Transverse colon (tissue), 4 donors: ENCODE results near the gene RANBP10. TPM values are rescaled to one million over a fixed set of nuclear protein-coding genes. Genes with fewer than 3 reads are reported as not detected.

Experiments
- DNase-seq: peaks from one replicate; pipeline ENCODE4 v3.0.0-alpha.2; 2019
- H3K27ac ChIP-seq, 4 donors: fragments of 200-600 bp; sonication (generic); 2 replicates each; pipeline ENCODE4 v1.5.1; 2016 to 2018; ENCODE audit warnings: inconsistent platforms in 4 of 4
- H3K27me3 ChIP-seq: fragments of 200-600 bp; sonication (generic); 2 replicates; pipeline ENCODE4 v1.5.1; 2017; ENCODE audit warnings: inconsistent platforms
- H3K36me3 ChIP-seq, 4 donors: fragments of 200-600 bp; sonication (generic); 2 replicates each; pipeline ENCODE4 v1.5.1; 2017 to 2019; ENCODE audit warnings: inconsistent platforms in 4 of 4
- H3K4me1 ChIP-seq, 4 donors: fragments of 200-600 bp; sonication (generic); 2 replicates each; pipeline ENCODE4 v1.5.1; 2017 to 2020; ENCODE audit warnings: inconsistent platforms in 4 of 4
- H3K4me3 ChIP-seq, 4 donors: fragments of 200-600 bp; sonication (generic); 1 replicate in 1 of 4; 2 replicates in 3 of 4; pipeline versions ENCODE4 v1.5.1 to v1.6.1; 2017 to 2019; ENCODE audit warnings: inconsistent platforms in 4 of 4
- H3K9me3 ChIP-seq, 2 donors: fragments of 200-600 bp; sonication (generic); 2 replicates each; pipeline ENCODE4 v1.5.1; 2017 to 2019; ENCODE audit warnings: inconsistent platforms in 2 of 2
- CTCF ChIP-seq, 5 experiments: fragments of 200-600 bp in 3 of 5; fragments of 450-650 bp in 2 of 5; sonication (generic) in 3 of 5; IDR thresholded peaks; 1 replicate in 2 of 5; 2 replicates in 3 of 5; pipeline ENCODE4 v1.5.1; 2016 to 2017; ENCODE audit warnings: antibody characterized with exemption in 5 of 5, inconsistent platforms in 3 of 5, mild to moderate bottlenecking in 2 of 5, moderate library complexity in 1 of 5
- EP300 ChIP-seq: sonication (generic); formaldehyde crosslinking; IDR thresholded peaks from one replicate; pipeline ENCODE4 v1.6.1; 2017; ENCODE audit warnings: antibody characterized with exemption, low read depth
- POLR2A ChIP-seq: fragments of 450-650 bp; IDR thresholded peaks from one replicate; pipeline ENCODE4 v1.6.1; 2016; ENCODE audit warnings: antibody characterized with exemption, mild to moderate bottlenecking, moderate library complexity
- POLR2AphosphoS5 ChIP-seq, 3 donors: sonication (generic); formaldehyde crosslinking; IDR thresholded peaks; one replicate each; pipeline ENCODE4 v1.6.1; 2016; ENCODE audit warnings: antibody characterized with exemption in 3 of 3
- WGBS, 2 donors: methylation state at CpG; one replicate each; pipeline ENCODE4 v1.1.5; 2018; ENCODE audit warnings: low coverage in 1 of 2; 5-methylcytosine and 5-hydroxymethylcytosine counted together
- in situ Hi-C, 4 donors: fragments of 200-750 bp; cut with MboI; loops; one replicate each; pipeline versions ENCODE4 v1.15.0 to v1.15.1; 2017; ENCODE audit warnings: low sequenced_read_pairs in 3 of 4, low pct_ligation_motif_present in 1 of 4, low pct_unique_long_range_greater_than_20kb in 1 of 4
- intact Hi-C: fragments of 100-400 bp; cut with DNase I; formaldehyde crosslinking; loops from one replicate; pipeline ENCODE4 v1.15.1; 2023; ENCODE audit warnings: low total_unique reads
- small RNA-seq, 4 donors: library from RNA; depleted of rRNA; stranded (forward); fragments of <200 nt; gene quantifications; one replicate each; pipeline ENCODE3, GENCODE V24; 2016
- total RNA-seq, 4 donors: library from RNA; depleted of rRNA; stranded (reverse); fragments of >200 nt; gene quantifications; one replicate each; pipeline ENCODE4 v1.1.0, GENCODE V29; 2016

RANBP10 gene
- total RNA-seq, 4 donors from 2014 or later: 15.1 to 32.9 (median 19.1) TPM

- TF ChIP-seq POLR2AphosphoS5 (IDR thresholded peaks at IDR 0.05): no peak
- Histone ChIP-seq H3K4me1 (peaks cover 24 to 69% (median 45%) of the 10 kb centered on the region in 4 donors), H3K27ac (no peak overlapping the region), H3K9me3 (no peaks in the 10 kb centered on the region), H3K4me3 (no peak overlapping the region), H3K36me3 (no peaks in the 10 kb centered on the region), H3K27me3 (no peaks in the 10 kb centered on the region)
- DNase-seq: no peak
- 96 to 100% methylated on average over 3 to 7 of the region's 7 CpGs for WGBS, 2 donors
- intact Hi-C loops: no loop called here
- in situ Hi-C loops: loop anchor here in 1 of 4 donors (10.0 kb wide), 1 partner anchor 139 kb away; no protein-coding TSS in a partner anchor
These were observed 130.4 kb downstream of the RANBP10 start for GRCh38 chr16:67675999-67676398.

GRCh38 chr16:67675579-67675935, 130.8 kb downstream of the RANBP10 start:
- intact Hi-C loops: no loop called here
- H3K36me3 ChIP-seq: no peaks in the 10 kb centered on the region
- peaks cover 24 to 65% (median 45%) of the 10 kb centered on the region in 4 donors for H3K4me1 ChIP-seq
- no peaks in the 10 kb centered on the region for H3K27me3 ChIP-seq
- in situ Hi-C loops: loop anchor here in 1 of 4 donors (10.0 kb wide), 1 partner anchor 139 kb away; no protein-coding TSS in a partner anchor
- H3K27ac ChIP-seq: no peak overlapping the region
- H3K9me3 ChIP-seq: no peaks in the 10 kb centered on the region
- no peak overlapping the region for H3K4me3 ChIP-seq
- WGBS, 2 donors: 93% methylated on average over 17 of the region's 17 CpGs; no CpG with 5 or more reads in 1 of the 2 donors
- DNase-seq: no peak
- TF ChIP-seq CTCF (IDR thresholded peaks at IDR 0.05) (no peak), EP300 (no peak), POLR2A (no peak), POLR2AphosphoS5 (IDR thresholded peaks at IDR 0.05) (no peak)

- no peak overlapping the region for H3K4me3 ChIP-seq
- H3K9me3 ChIP-seq: no peaks in the 10 kb centered on the region
- peak overlapping the region; percentile 73 to 84 (median 82) for H3K27ac ChIP-seq
- in situ Hi-C loops: loop anchor here in 3 of 4 donors (10.0 to 25.0 kb wide), 2 partner anchors 113 to 140 kb away; partner anchors contain the start of gene CTCF (in 2 of the 3)
- no peaks in the 10 kb centered on the region for H3K36me3 ChIP-seq
- 87% methylated on average over 28 of the region's 28 CpGs; no CpG with 5 or more reads in 1 of the 2 donors for WGBS, 2 donors
- intact Hi-C loops: no loop called here
- TF ChIP-seq POLR2A (peak; percentile 7), POLR2AphosphoS5 (IDR thresholded peaks at IDR 0.05) (no peak), EP300 (no peak), CTCF (IDR thresholded peaks at IDR 0.05) (peak in 1 of 5 experiments; percentile 30)
- peaks cover 24 to 64% (median 45%) of the 10 kb centered on the region in 4 donors for H3K4me1 ChIP-seq
- H3K27me3 ChIP-seq: no peaks in the 10 kb centered on the region
- DNase-seq: no peak
These were observed 131.3 kb downstream of the RANBP10 start for GRCh38 chr16:67674851-67675578.

GRCh38 chr16:67673712-67674580, 132.4 kb downstream of the RANBP10 start:
- Histone ChIP-seq H3K27me3 (no peaks in the 10 kb centered on the region), H3K36me3 (no peaks in the 10 kb centered on the region), H3K9me3 (no peaks in the 10 kb centered on the region), H3K27ac (peak overlapping the region; percentile 73 to 84 (median 82)), H3K4me3 (no peak overlapping the region), H3K4me1 (peaks cover 24 to 60% (median 44%) of the 10 kb centered on the region in 4 donors)
- intact Hi-C loops: no loop called here
- TF ChIP-seq POLR2A (no peak), POLR2AphosphoS5 (IDR thresholded peaks at IDR 0.05) (peak in 2 of 3 donors; percentile 21 to 30)
- DNase-seq: peak; percentile 82
- 35 to 52% methylated on average over 8 to 16 of the region's 21 CpGs for WGBS, 2 donors
- in situ Hi-C loops: loop anchor here in 3 of 4 donors (10.0 to 25.0 kb wide), 2 partner anchors 112 to 141 kb away; partner anchors contain the start of gene CTCF (in 2 of the 3)

Small RNA genes within 50 kb of the gene (small RNA-seq; reads per million reads assigned to genes)
- 0 reads per million in 4 donors for gene AC040162.2

Other genes starting within 250 kb of the RANBP10 start
- gene CTCF, start 244.0 kb downstream of the RANBP10 start, total RNA-seq: 10 to 100 TPM; 40.0 to 46.8 (median 41.9) TPM
- 1 to 10 TPM in 2 of 4 donors, under 1 TPM in 1, not detected in 1; 0.96 to 9.0 (median 7.6) TPM for gene CARMIL2, start 161.4 kb downstream of the RANBP10 start, total RNA-seq
- gene ACD, start 146.3 kb downstream of the RANBP10 start, total RNA-seq: 10 to 100 TPM in 3 of 4 donors, 1 to 10 TPM in 1; 2.0 to 76.3 (median 15.7) TPM
- 10 to 100 TPM in 2 of 4 donors, 1 to 10 TPM in 2; 6.3 to 36.7 (median 9.4) TPM for gene PARD6A, start 145.6 kb downstream of the RANBP10 start, total RNA-seq
- 10 to 100 TPM; 12.5 to 20.9 (median 15.3) TPM for gene ENKD1, start 139.8 kb downstream of the RANBP10 start, total RNA-seq
- 1 to 10 TPM in 3 of 4 donors, under 1 TPM in 1; 0.60 to 7.1 (median 4.4) TPM for gene C16orf86, start 139.7 kb downstream of the RANBP10 start, total RNA-seq
- gene GFOD2, start 87.2 kb downstream of the RANBP10 start, total RNA-seq: 10 to 100 TPM; 21.9 to 32.2 (median 24.3) TPM
- under 1 TPM in 1 of 4 donors, not detected in 3; 0.55 TPM for gene TSNAXIP1, start 329 bp upstream of the RANBP10 start, total RNA-seq
- gene THAP11, start 35.8 kb upstream of the RANBP10 start, total RNA-seq: 10 to 100 TPM; 24.7 to 44.1 (median 32.7) TPM
- gene NUTF2, start 40.4 kb upstream of the RANBP10 start, total RNA-seq: 100 to 1,000 TPM in 1 of 4 donors, 10 to 100 TPM in 3; 75.2 to 131 (median 89.0) TPM
- gene CENPT, start 41.1 kb upstream of the RANBP10 start, total RNA-seq: 100 to 1,000 TPM in 2 of 4 donors, 10 to 100 TPM in 2; 58.2 to 248 (median 100) TPM
- gene EDC4, start 66.5 kb upstream of the RANBP10 start, total RNA-seq: 100 to 1,000 TPM in 2 of 4 donors, 10 to 100 TPM in 2; 76.4 to 162 (median 105) TPM
- gene NRN1L, start 78.3 kb upstream of the RANBP10 start, total RNA-seq: 1 to 10 TPM in 1 of 4 donors, not detected in 3; 2.5 TPM
- gene PSKH1, start 86.7 kb upstream of the RANBP10 start, total RNA-seq: 100 to 1,000 TPM in 1 of 4 donors, 10 to 100 TPM in 3; 24.1 to 132 (median 56.2) TPM
- 1 to 10 TPM in 3 of 4 donors, not detected in 1; 1.6 to 2.1 (median 1.6) TPM for gene CTRL, start 125.3 kb upstream of the RANBP10 start, total RNA-seq
- gene PSMB10, start 130.3 kb upstream of the RANBP10 start, total RNA-seq: 100 to 1,000 TPM in 1 of 4 donors, 10 to 100 TPM in 3; 65.6 to 100 (median 68.6) TPM
- gene LCAT, start 137.6 kb upstream of the RANBP10 start, total RNA-seq: 10 to 100 TPM in 1 of 4 donors, 1 to 10 TPM in 3; 2.2 to 30.7 (median 4.2) TPM
- gene SLC12A4, start 162.1 kb upstream of the RANBP10 start, total RNA-seq: 10 to 100 TPM; 18.1 to 46.4 (median 25.4) TPM
- not detected for gene DPEP3, start 173.9 kb upstream of the RANBP10 start, total RNA-seq
- 1 to 10 TPM; 1.5 to 4.4 (median 1.5) TPM for gene DPEP2, start 192.9 kb upstream of the RANBP10 start, total RNA-seq
- not detected for gene DPEP2NB, start 209.4 kb upstream of the RANBP10 start, total RNA-seq
- 10 to 100 TPM in 1 of 4 donors, 1 to 10 TPM in 3; 4.8 to 13.1 (median 6.2) TPM for gene DDX28, start 216.7 kb upstream of the RANBP10 start, total RNA-seq
- gene DUS2, start 216.7 kb upstream of the RANBP10 start, total RNA-seq: 10 to 100 TPM in 3 of 4 donors, 1 to 10 TPM in 1; 9.2 to 13.1 (median 11.2) TPM